Lower leg skin (tissue), 3 donors: ENCODE results near the gene TUBA3C.

ENCODE experiments used
- POLR2A ChIP-seq, 2 donors: fragments of 450-650 bp; IDR thresholded peaks; one replicate each; pipeline ENCODE4 v1.6.1; 2016 to 2017; ENCODE audit warnings: antibody characterized with exemption in 2 of 2, mild to moderate bottlenecking in 1 of 2, moderate library complexity in 1 of 2
- TF ChIP-seq, protein P1 (sequence below), 3 donors: fragments of 450-650 bp; IDR thresholded peaks; one replicate each; pipeline ENCODE4 v1.5.1; 2016; ENCODE audit warnings: antibody characterized with exemption in 3 of 3, mild to moderate bottlenecking in 3 of 3, moderate library complexity in 2 of 3

GRCh38 chr13:19154843-19155242, 26.8 kb downstream of the TUBA3C start:
- TF ChIP-seq, protein P1, sequence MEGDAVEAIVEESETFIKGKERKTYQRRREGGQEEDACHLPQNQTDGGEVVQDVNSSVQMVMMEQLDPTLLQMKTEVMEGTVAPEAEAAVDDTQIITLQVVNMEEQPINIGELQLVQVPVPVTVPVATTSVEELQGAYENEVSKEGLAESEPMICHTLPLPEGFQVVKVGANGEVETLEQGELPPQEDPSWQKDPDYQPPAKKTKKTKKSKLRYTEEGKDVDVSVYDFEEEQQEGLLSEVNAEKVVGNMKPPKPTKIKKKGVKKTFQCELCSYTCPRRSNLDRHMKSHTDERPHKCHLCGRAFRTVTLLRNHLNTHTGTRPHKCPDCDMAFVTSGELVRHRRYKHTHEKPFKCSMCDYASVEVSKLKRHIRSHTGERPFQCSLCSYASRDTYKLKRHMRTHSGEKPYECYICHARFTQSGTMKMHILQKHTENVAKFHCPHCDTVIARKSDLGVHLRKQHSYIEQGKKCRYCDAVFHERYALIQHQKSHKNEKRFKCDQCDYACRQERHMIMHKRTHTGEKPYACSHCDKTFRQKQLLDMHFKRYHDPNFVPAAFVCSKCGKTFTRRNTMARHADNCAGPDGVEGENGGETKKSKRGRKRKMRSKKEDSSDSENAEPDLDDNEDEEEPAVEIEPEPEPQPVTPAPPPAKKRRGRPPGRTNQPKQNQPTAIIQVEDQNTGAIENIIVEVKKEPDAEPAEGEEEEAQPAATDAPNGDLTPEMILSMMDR (IDR thresholded peaks at IDR 0.05) = no peak
- TF ChIP-seq POLR2A (IDR thresholded peaks at IDR 0.05) = no peak
